CD4-positive, alpha-beta T cell (primary cell): ENCODE measurements around the gene ATP5PO. TPM values are rescaled to one million over a fixed set of nuclear protein-coding genes. Genes with fewer than 3 reads are reported as not detected.

Experiments used
- ATAC-seq: fragments of 200-7000 bp; cut with Tn5 transposase; one replicate; pipeline ENCODE4 v1.10.0; 2022; ENCODE audit warnings: mild to moderate bottlenecking; ENCODE audit not compliant: poor library complexity
- CTCF ChIA-PET: fragments of 350-600 bp; sonication (Branson Sonifier 250); formaldehyde crosslinking; loops from one replicate; lab custom pipeline; 2021; ENCODE audit warnings: antibody characterized with exemption, inconsistent platforms; lab: Charles Lee
- POLR2A ChIA-PET: fragments of 350-600 bp; sonication (Branson Sonifier 250); formaldehyde crosslinking; loops from one replicate; lab custom pipeline; 2021; ENCODE audit warnings: antibody characterized with exemption, inconsistent platforms; lab: Charles Lee
- DNase-seq, 14 experiments: peaks; one replicate each; pipeline ENCODE4 v3.0.0-alpha.2; 2013 to 2020; ENCODE audit warnings: mixed read lengths in 2 of 14
- H3K27ac ChIP-seq, 2 donors: one replicate each; pipeline versions ENCODE4 v1.5.1 to v1.7.0; 2013; ENCODE audit warnings: low read length in 2 of 2, low read depth in 1 of 2, mild to moderate bottlenecking in 1 of 2
- H3K27me3 ChIP-seq, 2 experiments: 1 replicate in 1 of 2; 2 replicates in 1 of 2; pipeline versions ENCODE4 v1.6.1 to v1.7.0; 2013; ENCODE audit warnings: low read length in 2 of 2, control low read depth in 1 of 2, mild to moderate bottlenecking in 1 of 2, moderate library complexity in 1 of 2; ENCODE audit not compliant: insufficient read depth in 2 of 2, control insufficient read depth in 1 of 2
- H3K36me3 ChIP-seq: one replicate; pipeline ENCODE4 v1.6.1; 2013; ENCODE audit warnings: low read length, control low read depth; ENCODE audit not compliant: insufficient read depth
- H3K4me1 ChIP-seq: one replicate; pipeline ENCODE4 v1.6.1; 2013; ENCODE audit warnings: low read length, control low read depth; ENCODE audit not compliant: insufficient read depth
- H3K4me3 ChIP-seq: one replicate; pipeline ENCODE4 v1.5.1; 2013; ENCODE audit warnings: mild to moderate bottlenecking, low read length, moderate library complexity
- H3K9me3 ChIP-seq, 2 experiments: 1 replicate in 1 of 2; 2 replicates in 1 of 2; pipeline versions ENCODE4 v1.6.1 to v1.7.0; 2013; ENCODE audit warnings: low read length in 2 of 2, mild to moderate bottlenecking in 2 of 2, control low read depth in 1 of 2, moderate library complexity in 1 of 2; ENCODE audit not compliant: control insufficient read depth in 1 of 2, insufficient read depth in 1 of 2
- H3K27ac Mint-ChIP-seq: one replicate; pipeline ENCODE4 v1.8.0; 2020; ENCODE audit warnings: mixed read lengths
- H3K27me3 Mint-ChIP-seq: one replicate; pipeline ENCODE4 v1.8.0; 2021; ENCODE audit warnings: mixed read lengths
- H3K36me3 Mint-ChIP-seq: one replicate; pipeline ENCODE4 v1.8.0; 2021; ENCODE audit warnings: low read depth, mixed read lengths
- H3K4me1 Mint-ChIP-seq: one replicate; pipeline ENCODE4 v1.8.0; 2021; ENCODE audit warnings: low read depth, mixed read lengths
- H3K4me3 Mint-ChIP-seq: one replicate; pipeline ENCODE4 v1.8.0; 2020; ENCODE audit warnings: mild to moderate bottlenecking, mixed read lengths
- H3K9me3 Mint-ChIP-seq: one replicate; pipeline ENCODE4 v1.8.0; 2020; ENCODE audit warnings: mixed read lengths
- intact Hi-C, 2 experiments: fragments of 100-400 bp; cut with DNase I in 1 of 2; cut with micrococcal nuclease in 1 of 2; formaldehyde crosslinking; loops; one replicate each; pipeline versions ENCODE4 v1.15.1 to v1.9.0; 2023 to 2025; cut with DNase I, micrococcal nuclease
- total RNA-seq, 174 experiments: library from RNA in 2 of 174; stranded (reverse) in 2 of 174; gene quantifications; one replicate each; pipeline ENCODE4 v1.2.3 and lab custom pipeline; 2021 to 2026
- TF ChIP-seq, protein P1 (sequence below): fragments of 200-600 bp; IDR thresholded peaks from one replicate; pipeline ENCODE4 v1.8.0; 2022; ENCODE audit warnings: antibody characterized with exemption, mild to moderate bottlenecking

The ATP5PO gene
- total RNA-seq, 2 experiments from 2014 or later: 143 to 149 TPM

GRCh38 chr21:33856893-33857527 lies 58.6 kb downstream of the ATP5PO start:
- POLR2A ChIA-PET: no interaction called here
- DNase-seq (no peak), ATAC-seq (no peak)
- Histone ChIP-seq H3K27ac (no peak overlapping the region), H3K4me3 (no peak overlapping the region), H3K9me3 (no peaks in the 10 kb centered on the region), H3K27me3 (peaks cover 0 to 2% of the 10 kb centered on the region in 2 experiments), H3K36me3 (no peaks in the 10 kb centered on the region), H3K4me1 (no peaks in the 10 kb centered on the region)
- H3K9me3 Mint-ChIP-seq: no peaks in the 10 kb centered on the region
- H3K36me3 Mint-ChIP-seq: no peaks in the 10 kb centered on the region
- TF ChIP-seq, protein P1, sequence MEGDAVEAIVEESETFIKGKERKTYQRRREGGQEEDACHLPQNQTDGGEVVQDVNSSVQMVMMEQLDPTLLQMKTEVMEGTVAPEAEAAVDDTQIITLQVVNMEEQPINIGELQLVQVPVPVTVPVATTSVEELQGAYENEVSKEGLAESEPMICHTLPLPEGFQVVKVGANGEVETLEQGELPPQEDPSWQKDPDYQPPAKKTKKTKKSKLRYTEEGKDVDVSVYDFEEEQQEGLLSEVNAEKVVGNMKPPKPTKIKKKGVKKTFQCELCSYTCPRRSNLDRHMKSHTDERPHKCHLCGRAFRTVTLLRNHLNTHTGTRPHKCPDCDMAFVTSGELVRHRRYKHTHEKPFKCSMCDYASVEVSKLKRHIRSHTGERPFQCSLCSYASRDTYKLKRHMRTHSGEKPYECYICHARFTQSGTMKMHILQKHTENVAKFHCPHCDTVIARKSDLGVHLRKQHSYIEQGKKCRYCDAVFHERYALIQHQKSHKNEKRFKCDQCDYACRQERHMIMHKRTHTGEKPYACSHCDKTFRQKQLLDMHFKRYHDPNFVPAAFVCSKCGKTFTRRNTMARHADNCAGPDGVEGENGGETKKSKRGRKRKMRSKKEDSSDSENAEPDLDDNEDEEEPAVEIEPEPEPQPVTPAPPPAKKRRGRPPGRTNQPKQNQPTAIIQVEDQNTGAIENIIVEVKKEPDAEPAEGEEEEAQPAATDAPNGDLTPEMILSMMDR: no peak
- no peak overlapping the region for H3K4me3 Mint-ChIP-seq
- intact Hi-C loops: no loop called here
- H3K27ac Mint-ChIP-seq: no peak overlapping the region
- CTCF ChIA-PET: no interaction called here
- H3K27me3 Mint-ChIP-seq: no peaks in the 10 kb centered on the region
- H3K4me1 Mint-ChIP-seq: no peaks in the 10 kb centered on the region

GRCh38 chr21:33855190-33855589 lies 60.4 kb downstream of the ATP5PO start:
- Mint-ChIP-seq H3K36me3 (no peaks in the 10 kb centered on the region), H3K27me3 (no peaks in the 10 kb centered on the region), H3K9me3 (no peaks in the 10 kb centered on the region), H3K27ac (no peak overlapping the region), H3K4me3 (no peak overlapping the region), H3K4me1 (no peaks in the 10 kb centered on the region)
- Histone ChIP-seq H3K4me1 (no peaks in the 10 kb centered on the region), H3K27me3 (peaks cover 0 to 2% of the 10 kb centered on the region in 2 experiments), H3K27ac (no peak overlapping the region), H3K36me3 (no peaks in the 10 kb centered on the region), H3K4me3 (no peak overlapping the region), H3K9me3 (no peaks in the 10 kb centered on the region)
- intact Hi-C loops: no loop called here
- POLR2A ChIA-PET: no interaction called here
- no peak for ATAC-seq
- CTCF ChIA-PET: no interaction called here
- TF ChIP-seq, protein P1: no peak
- no peak for DNase-seq

DNA sequence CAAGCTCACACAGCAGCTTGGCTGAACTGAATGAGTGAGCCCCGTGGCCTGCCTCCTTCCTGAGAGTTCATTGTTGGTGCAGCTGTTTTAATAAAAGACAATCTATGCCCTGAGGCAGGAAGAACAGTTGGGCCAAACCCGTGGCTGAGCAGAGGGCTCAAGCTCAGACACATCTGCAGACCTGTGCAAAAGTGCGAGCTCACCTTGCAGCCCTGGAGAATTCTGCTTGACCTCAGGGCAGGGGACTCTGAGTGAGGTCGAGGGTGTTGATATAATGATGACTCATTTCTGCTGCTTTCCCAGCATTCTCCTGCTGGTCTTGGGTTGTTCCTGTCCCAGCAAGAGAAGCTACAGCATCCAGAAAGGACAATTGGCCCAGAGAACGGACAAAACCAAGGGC lies 61.0 kb downstream of the ATP5PO start:
- H3K27ac Mint-ChIP-seq: no peak overlapping the region
- CTCF ChIA-PET: no interaction called here
- POLR2A ChIA-PET: no interaction called here
- Histone ChIP-seq H3K27me3 (peaks cover 0 to 2% of the 10 kb centered on the region in 2 experiments), H3K36me3 (no peaks in the 10 kb centered on the region), H3K4me1 (no peaks in the 10 kb centered on the region), H3K27ac (no peak overlapping the region), H3K4me3 (no peak overlapping the region), H3K9me3 (no peaks in the 10 kb centered on the region)
- TF ChIP-seq, protein P1: no peak
- intact Hi-C loops: no loop called here
- ATAC-seq (no peak), DNase-seq (no peak)
- H3K36me3 Mint-ChIP-seq: no peaks in the 10 kb centered on the region
- H3K9me3 Mint-ChIP-seq: no peaks in the 10 kb centered on the region
- H3K4me3 Mint-ChIP-seq: no peak overlapping the region
- H3K27me3 Mint-ChIP-seq: no peaks in the 10 kb centered on the region
- no peaks in the 10 kb centered on the region for H3K4me1 Mint-ChIP-seq

Other genes starting within 250 kb of the ATP5PO start
- gene MRPS6, start 157.8 kb upstream of the ATP5PO start, total RNA-seq: 10 to 100 TPM; 13.5 to 14.4 TPM
- gene SLC5A3, start 157.8 kb upstream of the ATP5PO start, total RNA-seq: 1 to 10 TPM; 4.6 to 4.9 TPM